Measurements from ENCODE around the gene MINDY4.

GRCh38 chr7:30917216-30917893 lies 146.1 kb downstream of the MINDY4 start:
- TF ChIP-seq PAX8 (CRISPR knock-in tag; IDR thresholded peaks at IDR 0.05; ENCODE audit: borderline replicate concordance) (no peak), CTCF (CRISPR knock-in tag; IDR thresholded peaks at IDR 0.05) (no peak), USF2 (IDR thresholded peaks at IDR 0.05; ENCODE audit: low read depth, low read length) (no peak), USF2 (CRISPR knock-in tag; IDR thresholded peaks at IDR 0.05; ENCODE audit: borderline replicate concordance) (no peak), EED (CRISPR knock-in tag; IDR thresholded peaks at IDR 0.05) (no peak), EP300 (IDR thresholded peaks at IDR 0.05; ENCODE audit: low read depth in 2 of 2, low read length in 2 of 2) (no peak), EP300 (CRISPR knock-in tag; IDR thresholded peaks at IDR 0.05; ENCODE audit: borderline replicate concordance) (no peak)
- TF ChIP-seq, protein P1, sequence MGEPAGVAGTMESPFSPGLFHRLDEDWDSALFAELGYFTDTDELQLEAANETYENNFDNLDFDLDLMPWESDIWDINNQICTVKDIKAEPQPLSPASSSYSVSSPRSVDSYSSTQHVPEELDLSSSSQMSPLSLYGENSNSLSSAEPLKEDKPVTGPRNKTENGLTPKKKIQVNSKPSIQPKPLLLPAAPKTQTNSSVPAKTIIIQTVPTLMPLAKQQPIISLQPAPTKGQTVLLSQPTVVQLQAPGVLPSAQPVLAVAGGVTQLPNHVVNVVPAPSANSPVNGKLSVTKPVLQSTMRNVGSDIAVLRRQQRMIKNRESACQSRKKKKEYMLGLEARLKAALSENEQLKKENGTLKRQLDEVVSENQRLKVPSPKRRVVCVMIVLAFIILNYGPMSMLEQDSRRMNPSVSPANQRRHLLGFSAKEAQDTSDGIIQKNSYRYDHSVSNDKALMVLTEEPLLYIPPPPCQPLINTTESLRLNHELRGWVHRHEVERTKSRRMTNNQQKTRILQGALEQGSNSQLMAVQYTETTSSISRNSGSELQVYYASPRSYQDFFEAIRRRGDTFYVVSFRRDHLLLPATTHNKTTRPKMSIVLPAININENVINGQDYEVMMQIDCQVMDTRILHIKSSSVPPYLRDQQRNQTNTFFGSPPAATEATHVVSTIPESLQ (CRISPR knock-in tag; conservative IDR thresholded peaks at IDR 0.05), result no peak

All from HepG2 (cell line).